K562 (cell line): ENCODE measurements around the gene SPDL1. TPM values are rescaled to one million over a fixed set of nuclear protein-coding genes. Genes with fewer than 3 reads are reported as not detected.
A peak's percentile ranks its signal among the peaks of the same experiment; 100 is the strongest.

Source experiments
- ELF2 ChIP-seq: fragments of 250-450 bp; sonication (Bioruptor Pico); IDR thresholded peaks from 2 replicates; pipeline ENCODE4 v1.5.0; 2021; ENCODE audit warnings: mild to moderate bottlenecking
- EWSR1 ChIP-seq: fragments of 450-650 bp; IDR thresholded peaks from 2 replicates; pipeline ENCODE4 v1.6.1; 2018; ENCODE audit warnings: borderline replicate concordance, mild to moderate bottlenecking, low read depth, moderate library complexity; ENCODE audit not compliant: partially characterized antibody
- HMGN3 ChIP-seq: IDR thresholded peaks from 2 replicates; pipeline ENCODE4 v1.6.1; 2011; ENCODE audit warnings: borderline replicate concordance, low read depth, mild to moderate bottlenecking, mixed read lengths, low read length; ENCODE audit not compliant: insufficient read length; ENCODE audit errors: extremely low read depth
- MTA1 ChIP-seq: fragments of 450-650 bp; IDR thresholded peaks from 2 replicates; pipeline ENCODE4 v1.6.1; 2017; ENCODE audit warnings: borderline replicate concordance
- PPARD ChIP-seq: fragments of 250-450 bp; sonication (Bioruptor Pico); IDR thresholded peaks from 2 replicates; pipeline ENCODE4 v1.8.0; 2022; ENCODE audit warnings: inconsistent platforms, mild to moderate bottlenecking, moderate library complexity
- SRSF1 ChIP-seq: fragments of 200-400 bp; formaldehyde crosslinking; IDR thresholded peaks from 2 replicates; pipeline ENCODE4 v1.6.1; 2017; ENCODE audit warnings: mild to moderate bottlenecking, low read depth, low read length, moderate library complexity
- STAT5B ChIP-seq: fragments of 250-450 bp; sonication (Bioruptor Pico); IDR thresholded peaks from 2 replicates; pipeline ENCODE4 v1.8.0; 2021; ENCODE audit warnings: mild to moderate bottlenecking, inconsistent platforms
- ZBTB17 ChIP-seq: fragments of 450-650 bp; formaldehyde crosslinking; IDR thresholded peaks from 2 replicates; pipeline ENCODE4 v1.4.0; 2020; ENCODE audit warnings: mild to moderate bottlenecking
- ZNF263 ChIP-seq: sonication (generic); formaldehyde crosslinking; IDR thresholded peaks from 2 replicates; pipeline ENCODE4 v1.8.0; 2022; ENCODE audit warnings: mild to moderate bottlenecking, missing genetic modification reagents, borderline replicate concordance
- ZNF561 ChIP-seq: fragments of 450-650 bp; formaldehyde crosslinking; conservative IDR thresholded peaks from 2 replicates; pipeline ENCODE4 v1.4.0; 2020; ENCODE audit warnings: mild to moderate bottlenecking, moderate library complexity
- polyA plus RNA-seq, 8 experiments: library from polyadenylated mRNA; depleted of rRNA in 4 of 8; stranded (reverse) in 5 of 8; unstranded in 3 of 8; fragments of >200 nt; fragmentation: Nextera tagmentation in 2 of 8; fragmentation: Illumina TruSeq in 1 of 8; extraction: Ambion mirVana in 2 of 8; extraction: Trizol in 1 of 8; gene quantifications; 2 replicates each; pipeline versions ENCODE4 v1.2.1 to v1.2.3, GENCODE V29; 2011 to 2014; ENCODE audit warnings: inconsistent platforms in 1 of 8, missing spikeins in 1 of 8
- total RNA-seq, 7 experiments: library from RNA; depleted of rRNA in 6 of 7; stranded (reverse); fragments of >200 nt in 6 of 7; fragmentation: Illumina TruSeq in 2 of 7; extraction: Trizol in 2 of 7; gene quantifications; 2 replicates each; pipeline versions ENCODE4 v1.2.1 to v1.2.3, GENCODE V29; 2011 to 2021; ENCODE audit warnings: low replicate concordance in 1 of 7
- TF ChIP-seq, protein P1 (sequence below), 2 experiments: fragments of 450-650 bp in 1 of 2; sonication (generic) in 1 of 2; formaldehyde crosslinking in 1 of 2; IDR thresholded peaks; 2 replicates each; pipeline versions ENCODE4 v1.7.1 to v1.9.0; 2016 to 2022; ENCODE audit warnings: inconsistent platforms in 1 of 2, mild to moderate bottlenecking in 1 of 2, missing genetic modification reagents in 1 of 2
- TF ChIP-seq, protein P2 (sequence below): fragments of 450-650 bp; formaldehyde crosslinking; IDR thresholded peaks from 2 replicates; pipeline ENCODE4 v1.4.0; 2020; ENCODE audit warnings: mild to moderate bottlenecking
- TF ChIP-seq, protein P3 (sequence below): fragments of 450-650 bp; IDR thresholded peaks from 2 replicates; pipeline ENCODE4 v1.6.1; 2016; ENCODE audit warnings: low read depth, mild to moderate bottlenecking, moderate library complexity
- TF ChIP-seq, protein P4 (sequence below): fragments of 450-650 bp; conservative IDR thresholded peaks from 2 replicates; pipeline ENCODE4 v1.6.1; 2016; ENCODE audit warnings: missing genetic modification characterization, low read depth, mild to moderate bottlenecking, control low read depth, missing compliant biosample characterization

SPDL1 gene
- total and polyA plus RNA-seq, 9 of the 15 experiments (the other 6 are each of a cell fraction or from before 2014, with no cell fraction given) = 32.4 to 59.6 (median 49.0) TPM

DNA sequence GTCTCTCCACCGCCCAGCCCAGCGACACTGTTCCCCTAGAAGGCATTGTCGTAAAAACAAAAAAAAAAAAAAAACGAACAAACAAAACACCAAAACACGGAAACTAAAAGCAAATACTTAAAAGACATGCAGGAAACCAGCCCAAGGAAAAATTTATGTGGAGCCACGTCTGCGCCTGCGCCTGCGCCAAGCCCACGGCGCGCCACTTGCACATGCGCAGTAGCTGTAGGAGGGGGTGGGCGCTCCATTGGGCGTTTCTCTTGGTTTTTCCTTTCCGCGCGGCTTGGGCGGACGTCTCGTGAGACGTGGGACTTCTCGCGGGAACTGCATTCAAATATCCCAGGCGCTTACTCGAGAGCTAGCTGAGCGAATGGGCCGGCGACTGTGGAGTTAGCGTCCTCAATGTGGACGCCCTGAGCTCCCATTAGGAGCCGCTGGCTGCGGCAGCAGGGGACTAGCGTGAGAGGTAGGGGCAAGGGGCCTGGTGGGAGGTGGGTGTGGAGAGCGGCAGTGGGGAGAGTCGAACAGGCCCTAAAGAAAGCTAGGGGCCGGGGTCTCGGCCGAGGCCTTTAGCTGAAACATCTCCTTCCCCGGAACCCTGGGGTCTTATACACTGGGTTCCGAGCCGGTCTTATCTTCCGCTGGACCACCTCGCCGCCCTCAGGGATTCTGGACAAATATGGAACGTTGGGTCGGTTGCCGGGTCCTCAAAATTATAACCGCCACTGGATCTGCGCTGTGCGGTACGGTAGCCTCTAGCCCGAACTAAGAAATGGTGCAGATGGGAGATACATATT is at the start of gene SPDL1 (continued):
- TF ChIP-seq, protein P1, sequence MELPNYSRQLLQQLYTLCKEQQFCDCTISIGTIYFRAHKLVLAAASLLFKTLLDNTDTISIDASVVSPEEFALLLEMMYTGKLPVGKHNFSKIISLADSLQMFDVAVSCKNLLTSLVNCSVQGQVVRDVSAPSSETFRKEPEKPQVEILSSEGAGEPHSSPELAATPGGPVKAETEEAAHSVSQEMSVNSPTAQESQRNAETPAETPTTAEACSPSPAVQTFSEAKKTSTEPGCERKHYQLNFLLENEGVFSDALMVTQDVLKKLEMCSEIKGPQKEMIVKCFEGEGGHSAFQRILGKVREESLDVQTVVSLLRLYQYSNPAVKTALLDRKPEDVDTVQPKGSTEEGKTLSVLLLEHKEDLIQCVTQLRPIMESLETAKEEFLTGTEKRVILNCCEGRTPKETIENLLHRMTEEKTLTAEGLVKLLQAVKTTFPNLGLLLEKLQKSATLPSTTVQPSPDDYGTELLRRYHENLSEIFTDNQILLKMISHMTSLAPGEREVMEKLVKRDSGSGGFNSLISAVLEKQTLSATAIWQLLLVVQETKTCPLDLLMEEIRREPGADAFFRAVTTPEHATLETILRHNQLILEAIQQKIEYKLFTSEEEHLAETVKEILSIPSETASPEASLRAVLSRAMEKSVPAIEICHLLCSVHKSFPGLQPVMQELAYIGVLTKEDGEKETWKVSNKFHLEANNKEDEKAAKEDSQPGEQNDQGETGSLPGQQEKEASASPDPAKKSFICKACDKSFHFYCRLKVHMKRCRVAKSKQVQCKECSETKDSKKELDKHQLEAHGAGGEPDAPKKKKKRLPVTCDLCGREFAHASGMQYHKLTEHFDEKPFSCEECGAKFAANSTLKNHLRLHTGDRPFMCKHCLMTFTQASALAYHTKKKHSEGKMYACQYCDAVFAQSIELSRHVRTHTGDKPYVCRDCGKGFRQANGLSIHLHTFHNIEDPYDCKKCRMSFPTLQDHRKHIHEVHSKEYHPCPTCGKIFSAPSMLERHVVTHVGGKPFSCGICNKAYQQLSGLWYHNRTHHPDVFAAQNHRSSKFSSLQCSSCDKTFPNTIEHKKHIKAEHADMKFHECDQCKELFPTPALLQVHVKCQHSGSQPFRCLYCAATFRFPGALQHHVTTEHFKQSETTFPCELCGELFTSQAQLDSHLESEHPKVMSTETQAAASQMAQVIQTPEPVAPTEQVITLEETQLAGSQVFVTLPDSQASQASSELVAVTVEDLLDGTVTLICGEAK (IDR thresholded peaks at IDR 0.05) = peak; percentile 59
- TF ChIP-seq, protein P1 (CRISPR knock-in tag; IDR thresholded peaks at IDR 0.05) = no peak
- no peak for TF ChIP-seq ELF2 (CRISPR knock-in tag)
- TF ChIP-seq, protein P2, sequence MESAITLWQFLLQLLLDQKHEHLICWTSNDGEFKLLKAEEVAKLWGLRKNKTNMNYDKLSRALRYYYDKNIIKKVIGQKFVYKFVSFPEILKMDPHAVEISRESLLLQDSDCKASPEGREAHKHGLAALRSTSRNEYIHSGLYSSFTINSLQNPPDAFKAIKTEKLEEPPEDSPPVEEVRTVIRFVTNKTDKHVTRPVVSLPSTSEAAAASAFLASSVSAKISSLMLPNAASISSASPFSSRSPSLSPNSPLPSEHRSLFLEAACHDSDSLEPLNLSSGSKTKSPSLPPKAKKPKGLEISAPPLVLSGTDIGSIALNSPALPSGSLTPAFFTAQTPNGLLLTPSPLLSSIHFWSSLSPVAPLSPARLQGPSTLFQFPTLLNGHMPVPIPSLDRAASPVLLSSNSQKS (CRISPR knock-in tag) = no peak
- TF ChIP-seq, protein P3, sequence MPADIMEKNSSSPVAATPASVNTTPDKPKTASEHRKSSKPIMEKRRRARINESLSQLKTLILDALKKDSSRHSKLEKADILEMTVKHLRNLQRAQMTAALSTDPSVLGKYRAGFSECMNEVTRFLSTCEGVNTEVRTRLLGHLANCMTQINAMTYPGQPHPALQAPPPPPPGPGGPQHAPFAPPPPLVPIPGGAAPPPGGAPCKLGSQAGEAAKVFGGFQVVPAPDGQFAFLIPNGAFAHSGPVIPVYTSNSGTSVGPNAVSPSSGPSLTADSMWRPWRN = no peak
- TF ChIP-seq ZBTB17 (CRISPR knock-in tag) = 0 out of 2 replicates have a peak, but pooled peaks have one; percentile 52
- no peak for TF ChIP-seq EWSR1
- no peak for TF ChIP-seq MTA1
- TF ChIP-seq ZNF263 (CRISPR knock-in tag) = no peak
- TF ChIP-seq PPARD = no peak
- no peak for TF ChIP-seq HMGN3
- no peak for TF ChIP-seq STAT5B (CRISPR knock-in tag)
- no peak for TF ChIP-seq SRSF1
- no peak for TF ChIP-seq ZNF561
- TF ChIP-seq, protein P4, sequence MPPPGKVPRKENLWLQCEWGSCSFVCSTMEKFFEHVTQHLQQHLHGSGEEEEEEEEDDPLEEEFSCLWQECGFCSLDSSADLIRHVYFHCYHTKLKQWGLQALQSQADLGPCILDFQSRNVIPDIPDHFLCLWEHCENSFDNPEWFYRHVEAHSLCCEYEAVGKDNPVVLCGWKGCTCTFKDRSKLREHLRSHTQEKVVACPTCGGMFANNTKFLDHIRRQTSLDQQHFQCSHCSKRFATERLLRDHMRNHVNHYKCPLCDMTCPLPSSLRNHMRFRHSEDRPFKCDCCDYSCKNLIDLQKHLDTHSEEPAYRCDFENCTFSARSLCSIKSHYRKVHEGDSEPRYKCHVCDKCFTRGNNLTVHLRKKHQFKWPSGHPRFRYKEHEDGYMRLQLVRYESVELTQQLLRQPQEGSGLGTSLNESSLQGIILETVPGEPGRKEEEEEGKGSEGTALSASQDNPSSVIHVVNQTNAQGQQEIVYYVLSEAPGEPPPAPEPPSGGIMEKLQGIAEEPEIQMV (tag) = no peak
